ENCODE results near the gene APLP2. TPM values are rescaled to one million over a fixed set of nuclear protein-coding genes. Genes with fewer than 3 reads are reported as not detected.

APLP2 gene
- total RNA-seq, 1 donor from 2014 or later = 106 TPM

- H3K9ac ChIP-seq (ENCODE audit: low read depth in 1 of 3, low read length in 3 of 3) = no peak overlapping the region
- H3K9me3 ChIP-seq (ENCODE audit: control insufficient read depth in 3 of 3, low read length in 3 of 3) = no peaks in the 10 kb centered on the region
- H3K4me1 ChIP-seq (ENCODE audit: control insufficient read depth in 3 of 3, insufficient read depth in 3 of 3, low read length in 3 of 3) = peaks cover 5 to 7% (median 6%) of the 10 kb centered on the region in 3 donors
- no peak overlapping the region for H3K27ac ChIP-seq (ENCODE audit: low read depth, low read length)
- no peak overlapping the region for H3K4me3 ChIP-seq (ENCODE audit: low read length in 3 of 3)
- H3K27me3 ChIP-seq (ENCODE audit: control insufficient read depth in 3 of 3, insufficient read depth in 3 of 3, low read length in 3 of 3) = peaks cover 33 to 68% (median 48%) of the 10 kb centered on the region in 3 donors
- H3K36me3 ChIP-seq (ENCODE audit: control insufficient read depth in 3 of 3, insufficient read depth in 3 of 3, low read length in 3 of 3) = no peaks in the 10 kb centered on the region
Measured at GRCh38 chr11:130161441-130162145, 91.9 kb downstream of the APLP2 start.

GRCh38 chr11:130162733-130163132, 93.0 kb downstream of the APLP2 start:
- Histone ChIP-seq H3K27ac (ENCODE audit: low read depth, low read length) (no peak overlapping the region), H3K9ac (ENCODE audit: low read depth in 1 of 3, low read length in 3 of 3) (no peak overlapping the region), H3K4me3 (ENCODE audit: low read length in 3 of 3) (no peak overlapping the region), H3K4me1 (ENCODE audit: control insufficient read depth in 3 of 3, insufficient read depth in 3 of 3, low read length in 3 of 3) (peaks cover 5 to 7% (median 6%) of the 10 kb centered on the region in 3 donors), H3K27me3 (ENCODE audit: control insufficient read depth in 3 of 3, insufficient read depth in 3 of 3, low read length in 3 of 3) (peaks cover 33 to 66% (median 47%) of the 10 kb centered on the region in 3 donors), H3K36me3 (ENCODE audit: control insufficient read depth in 3 of 3, insufficient read depth in 3 of 3, low read length in 3 of 3) (no peaks in the 10 kb centered on the region), H3K9me3 (ENCODE audit: control insufficient read depth in 3 of 3, low read length in 3 of 3) (no peaks in the 10 kb centered on the region)

GRCh38 chr11:130163346-130164220, 93.9 kb downstream of the APLP2 start:
- Histone ChIP-seq H3K36me3 (ENCODE audit: control insufficient read depth in 3 of 3, insufficient read depth in 3 of 3, low read length in 3 of 3) (no peaks in the 10 kb centered on the region), H3K9me3 (ENCODE audit: control insufficient read depth in 3 of 3, low read length in 3 of 3) (no peaks in the 10 kb centered on the region), H3K4me1 (ENCODE audit: control insufficient read depth in 3 of 3, insufficient read depth in 3 of 3, low read length in 3 of 3) (peaks cover 5 to 7% (median 6%) of the 10 kb centered on the region in 3 donors), H3K4me3 (ENCODE audit: low read length in 3 of 3) (no peak overlapping the region), H3K27me3 (ENCODE audit: control insufficient read depth in 3 of 3, insufficient read depth in 3 of 3, low read length in 3 of 3) (peaks cover 31 to 61% (median 41%) of the 10 kb centered on the region in 3 donors), H3K27ac (ENCODE audit: low read depth, low read length) (no peak overlapping the region), H3K9ac (ENCODE audit: low read depth in 1 of 3, low read length in 3 of 3) (no peak overlapping the region)

GRCh38 chr11:130164221-130164570, 94.5 kb downstream of the APLP2 start:
- Histone ChIP-seq H3K4me1 (ENCODE audit: control insufficient read depth in 3 of 3, insufficient read depth in 3 of 3, low read length in 3 of 3) (peaks cover 5 to 7% (median 6%) of the 10 kb centered on the region in 3 donors), H3K9ac (ENCODE audit: low read depth in 1 of 3, low read length in 3 of 3) (no peak overlapping the region), H3K27me3 (ENCODE audit: control insufficient read depth in 3 of 3, insufficient read depth in 3 of 3, low read length in 3 of 3) (peaks cover 28 to 55% (median 37%) of the 10 kb centered on the region in 3 donors), H3K27ac (ENCODE audit: low read depth, low read length) (no peak overlapping the region), H3K9me3 (ENCODE audit: control insufficient read depth in 3 of 3, low read length in 3 of 3) (no peaks in the 10 kb centered on the region), H3K36me3 (ENCODE audit: control insufficient read depth in 3 of 3, insufficient read depth in 3 of 3, low read length in 3 of 3) (no peaks in the 10 kb centered on the region), H3K4me3 (ENCODE audit: low read length in 3 of 3) (no peak overlapping the region)

GRCh38 chr11:130165601-130166456, 96.1 kb downstream of the APLP2 start:
- Histone ChIP-seq H3K9ac (ENCODE audit: low read depth in 1 of 3, low read length in 3 of 3) (no peak overlapping the region), H3K4me1 (ENCODE audit: control insufficient read depth in 3 of 3, insufficient read depth in 3 of 3, low read length in 3 of 3) (peaks cover 3 to 7% (median 3%) of the 10 kb centered on the region in 3 donors), H3K4me3 (ENCODE audit: low read length in 3 of 3) (no peak overlapping the region), H3K9me3 (ENCODE audit: control insufficient read depth in 3 of 3, low read length in 3 of 3) (no peaks in the 10 kb centered on the region), H3K36me3 (ENCODE audit: control insufficient read depth in 3 of 3, insufficient read depth in 3 of 3, low read length in 3 of 3) (no peaks in the 10 kb centered on the region), H3K27ac (ENCODE audit: low read depth, low read length) (no peak overlapping the region), H3K27me3 (ENCODE audit: control insufficient read depth in 3 of 3, insufficient read depth in 3 of 3, low read length in 3 of 3) (peaks cover 14 to 47% (median 28%) of the 10 kb centered on the region in 3 donors)

- H3K4me3 ChIP-seq (ENCODE audit: low read length in 3 of 3) = no peak overlapping the region
- H3K27me3 ChIP-seq (ENCODE audit: control insufficient read depth in 3 of 3, insufficient read depth in 3 of 3, low read length in 3 of 3) = peaks cover 8 to 41% (median 22%) of the 10 kb centered on the region in 3 donors
- H3K36me3 ChIP-seq (ENCODE audit: control insufficient read depth in 3 of 3, insufficient read depth in 3 of 3, low read length in 3 of 3) = no peaks in the 10 kb centered on the region
- H3K27ac ChIP-seq (ENCODE audit: low read depth, low read length) = no peak overlapping the region
- H3K9ac ChIP-seq (ENCODE audit: low read depth in 1 of 3, low read length in 3 of 3) = no peak overlapping the region
- no peaks in the 10 kb centered on the region for H3K9me3 ChIP-seq (ENCODE audit: control insufficient read depth in 3 of 3, low read length in 3 of 3)
- peaks cover under 1 to 4% (median 3%) of the 10 kb centered on the region in 3 donors for H3K4me1 ChIP-seq (ENCODE audit: control insufficient read depth in 3 of 3, insufficient read depth in 3 of 3, low read length in 3 of 3)
Measured at GRCh38 chr11:130166457-130166784, 96.7 kb downstream of the APLP2 start.

GRCh38 chr11:130167146-130167545, 97.5 kb downstream of the APLP2 start:
- Histone ChIP-seq H3K9ac (ENCODE audit: low read depth in 1 of 3, low read length in 3 of 3) (no peak overlapping the region), H3K4me3 (ENCODE audit: low read length in 3 of 3) (no peak overlapping the region), H3K27me3 (ENCODE audit: control insufficient read depth in 3 of 3, insufficient read depth in 3 of 3, low read length in 3 of 3) (peaks cover 3 to 35% (median 15%) of the 10 kb centered on the region in 3 donors), H3K36me3 (ENCODE audit: control insufficient read depth in 3 of 3, insufficient read depth in 3 of 3, low read length in 3 of 3) (no peaks in the 10 kb centered on the region), H3K4me1 (ENCODE audit: control insufficient read depth in 3 of 3, insufficient read depth in 3 of 3, low read length in 3 of 3) (peaks cover 0 to 3% (median 3%) of the 10 kb centered on the region in 3 donors), H3K9me3 (ENCODE audit: control insufficient read depth in 3 of 3, low read length in 3 of 3) (no peaks in the 10 kb centered on the region), H3K27ac (ENCODE audit: low read depth, low read length) (no peak overlapping the region)

- Histone ChIP-seq H3K9me3 (ENCODE audit: control insufficient read depth in 3 of 3, low read length in 3 of 3) (no peaks in the 10 kb centered on the region), H3K4me1 (ENCODE audit: control insufficient read depth in 3 of 3, insufficient read depth in 3 of 3, low read length in 3 of 3) (peaks cover 0 to 3% (median 3%) of the 10 kb centered on the region in 3 donors), H3K36me3 (ENCODE audit: control insufficient read depth in 3 of 3, insufficient read depth in 3 of 3, low read length in 3 of 3) (no peaks in the 10 kb centered on the region), H3K27me3 (ENCODE audit: control insufficient read depth in 3 of 3, insufficient read depth in 3 of 3, low read length in 3 of 3) (peaks cover 0 to 27% (median 8%) of the 10 kb centered on the region in 3 donors), H3K9ac (ENCODE audit: low read depth in 1 of 3, low read length in 3 of 3) (no peak overlapping the region), H3K4me3 (ENCODE audit: low read length in 3 of 3) (no peak overlapping the region), H3K27ac (ENCODE audit: low read depth, low read length) (no peak overlapping the region)
Measured at GRCh38 chr11:130168105-130168504, 98.4 kb downstream of the APLP2 start.

GRCh38 chr11:130170345-130170744, 100.7 kb downstream of the APLP2 start:
- Histone ChIP-seq H3K9ac (ENCODE audit: low read depth in 1 of 3, low read length in 3 of 3) (no peak overlapping the region), H3K4me3 (ENCODE audit: low read length in 3 of 3) (no peak overlapping the region), H3K9me3 (ENCODE audit: control insufficient read depth in 3 of 3, low read length in 3 of 3) (peaks cover 0 to 6% (median 0%) of the 10 kb centered on the region in 3 donors), H3K27me3 (ENCODE audit: control insufficient read depth in 3 of 3, insufficient read depth in 3 of 3, low read length in 3 of 3) (peaks cover 0 to 18% (median 3%) of the 10 kb centered on the region in 3 donors), H3K36me3 (ENCODE audit: control insufficient read depth in 3 of 3, insufficient read depth in 3 of 3, low read length in 3 of 3) (no peaks in the 10 kb centered on the region), H3K4me1 (ENCODE audit: control insufficient read depth in 3 of 3, insufficient read depth in 3 of 3, low read length in 3 of 3) (no peaks in the 10 kb centered on the region), H3K27ac (ENCODE audit: low read depth, low read length) (no peak overlapping the region)

All from skeletal muscle tissue (tissue), 4 donors.